ENCODE data around the gene ACBD6.

DNA sequence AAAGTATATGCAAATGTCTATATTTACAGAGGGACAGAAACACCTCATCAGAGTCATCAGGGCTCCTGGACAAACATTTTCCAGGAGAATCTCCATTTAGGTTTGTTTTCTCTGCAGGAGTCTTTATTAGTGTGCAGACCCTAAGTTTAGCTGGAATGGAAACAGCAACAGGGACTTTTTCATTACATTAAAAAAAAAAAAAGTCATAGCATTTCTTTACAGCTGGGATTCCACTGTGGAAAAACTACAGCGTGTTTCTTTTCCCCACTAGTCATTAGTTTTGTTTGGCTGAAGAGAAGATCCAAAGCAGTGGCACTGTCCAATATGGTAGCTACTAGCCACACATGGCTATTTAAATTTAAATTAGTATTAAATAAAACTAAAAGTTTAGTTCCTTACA, 222.7 kb downstream of the ACBD6 start:
- TF ChIP-seq SMC3 (IDR thresholded peaks at IDR 0.05; ENCODE audit: borderline replicate concordance, low read length) = no peak
- no peak for TF ChIP-seq ZBTB33 (IDR thresholded peaks at IDR 0.05)
- TF ChIP-seq BHLHE40 (IDR thresholded peaks at IDR 0.05; ENCODE audit: borderline replicate concordance in 1 of 2, low read depth in 2 of 2, low read length in 1 of 2) = no peak
- TF ChIP-seq RFX5 (IDR thresholded peaks at IDR 0.05; ENCODE audit: low read depth, low read length) = no peak
- no peak for TF ChIP-seq MYC (IDR thresholded peaks at IDR 0.05; ENCODE audit: insufficient read depth, insufficient read length, insufficient replicate concordance, low read length, severe bottlenecking)
- no peak for TF ChIP-seq E2F4 (IDR thresholded peaks at IDR 0.05; ENCODE audit: low read depth, low read length)

All from GM12878 (cell line).